Spinal cord (tissue), 10 donors: Measurements from ENCODE around the gene USP47. TPM values are rescaled to one million over a fixed set of nuclear protein-coding genes. Genes with fewer than 3 reads are reported as not detected.
A peak's percentile ranks its signal among the peaks of the same experiment; 100 is the strongest.
"Not testable (repeated sequence)": the region's sequence is repeated elsewhere in the genome, so short reads cannot be mapped to it uniquely, and the experiment has no call there.

Source experiments
- DNase-seq, 6 donors: peaks; one replicate each; pipeline versions ENCODE4 v3.0.0 to v3.0.0-alpha.2; 2013 to 2015; ENCODE audit warnings: low spot score in 6 of 6, low read depth in 4 of 6
- H3K27ac ChIP-seq: one replicate; pipeline ENCODE4 v1.5.1; 2013; ENCODE audit warnings: low read depth, low read length, control low read depth
- H3K27me3 ChIP-seq: one replicate; pipeline ENCODE4 v1.6.1; 2013; ENCODE audit warnings: low read length; ENCODE audit not compliant: control insufficient read depth, insufficient read depth
- H3K36me3 ChIP-seq: one replicate; pipeline ENCODE4 v1.6.1; 2013; ENCODE audit warnings: low read length; ENCODE audit not compliant: control insufficient read depth, insufficient read depth
- H3K4me1 ChIP-seq: one replicate; pipeline ENCODE4 v1.6.1; 2013; ENCODE audit warnings: low read length; ENCODE audit not compliant: control insufficient read depth, insufficient read depth
- H3K4me3 ChIP-seq: one replicate; pipeline ENCODE4 v1.5.1; 2013; ENCODE audit warnings: low read depth, low read length, control low read depth
- H3K9me3 ChIP-seq: one replicate; pipeline ENCODE4 v1.6.1; 2013; ENCODE audit warnings: low read length; ENCODE audit not compliant: control insufficient read depth, insufficient read depth
- WGBS: methylation state at CpG from one replicate; pipeline ENCODE4 v1.1.5; 2013; ENCODE audit warnings: missing lambda C conversion rate; ENCODE audit not compliant: insufficient coverage; 5-methylcytosine and 5-hydroxymethylcytosine counted together
- polyA plus RNA-seq, 2 donors: library from polyadenylated mRNA; unstranded; fragments of 120-200 nt; gene quantifications; one replicate each; pipeline ENCODE4 v1.2.1, GENCODE V29; 2013; ENCODE audit not compliant: insufficient read length in 2 of 2
- total RNA-seq, 2 donors: library from RNA; depleted of rRNA in 1 of 2; stranded (reverse); fragments of 120-200 nt in 1 of 2; fragments of >200 nt in 1 of 2; gene quantifications; one replicate each; pipeline versions ENCODE4 v1.2.3 to v1.2.4, GENCODE V29; 2013 to 2014
- donor health status: healthy.

USP47 gene
- total and polyA plus RNA-seq, 4 donors, result 74.2 to 119 (median 90.2) TPM

DNA sequence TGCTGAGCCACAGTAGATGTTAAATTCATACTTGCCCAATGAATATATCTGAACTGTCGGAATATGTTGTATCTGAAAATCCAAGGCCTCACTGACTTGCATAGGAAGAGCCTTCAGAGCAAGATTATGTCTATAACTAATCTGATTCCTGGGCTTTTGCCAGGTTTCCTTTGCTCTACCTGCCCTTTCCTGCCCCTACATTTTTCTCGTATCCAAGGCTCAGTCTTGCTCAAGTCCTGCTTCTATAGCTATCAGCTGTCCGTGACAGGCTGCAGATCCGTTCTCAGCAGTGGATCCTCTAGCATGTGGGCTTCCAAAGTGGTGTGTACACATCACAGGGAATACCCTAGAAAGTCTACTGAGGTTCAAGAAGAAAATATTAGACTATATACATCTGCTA is 18.8 kb upstream of the USP47 start:
- no peaks in the 10 kb centered on the region for H3K36me3 ChIP-seq
- no peak overlapping the region for H3K4me3 ChIP-seq
- DNase-seq, result no peak
- H3K9me3 ChIP-seq, result no peaks in the 10 kb centered on the region
- H3K4me1 ChIP-seq, result no peaks in the 10 kb centered on the region
- WGBS, result 97% methylated on average over 3 of the region's 4 CpGs
- no peaks in the 10 kb centered on the region for H3K27me3 ChIP-seq
- no peak overlapping the region for H3K27ac ChIP-seq

GRCh38 chr11:11826260-11826659 is 15.5 kb upstream of the USP47 start:
- no peak overlapping the region for H3K4me3 ChIP-seq
- H3K4me1 ChIP-seq, result no peaks in the 10 kb centered on the region
- H3K27me3 ChIP-seq, result no peaks in the 10 kb centered on the region
- H3K36me3 ChIP-seq, result no peaks in the 10 kb centered on the region
- no peak for DNase-seq
- no peaks in the 10 kb centered on the region for H3K9me3 ChIP-seq
- H3K27ac ChIP-seq, result no peak overlapping the region
- WGBS, result no CpG with 5 or more reads among the region's 1 CpG

- WGBS, result no CpG with 5 or more reads among the region's 7 CpGs
- H3K9me3 ChIP-seq, result no peaks in the 10 kb centered on the region
- H3K27ac ChIP-seq, result no peak overlapping the region
- no peaks in the 10 kb centered on the region for H3K4me1 ChIP-seq
- no peaks in the 10 kb centered on the region for H3K36me3 ChIP-seq
- H3K27me3 ChIP-seq, result no peaks in the 10 kb centered on the region
- DNase-seq, result no peak
- H3K4me3 ChIP-seq, result no peak overlapping the region
These were observed 14.5 kb upstream of the USP47 start for GRCh38 chr11:11827272-11827671.

DNA sequence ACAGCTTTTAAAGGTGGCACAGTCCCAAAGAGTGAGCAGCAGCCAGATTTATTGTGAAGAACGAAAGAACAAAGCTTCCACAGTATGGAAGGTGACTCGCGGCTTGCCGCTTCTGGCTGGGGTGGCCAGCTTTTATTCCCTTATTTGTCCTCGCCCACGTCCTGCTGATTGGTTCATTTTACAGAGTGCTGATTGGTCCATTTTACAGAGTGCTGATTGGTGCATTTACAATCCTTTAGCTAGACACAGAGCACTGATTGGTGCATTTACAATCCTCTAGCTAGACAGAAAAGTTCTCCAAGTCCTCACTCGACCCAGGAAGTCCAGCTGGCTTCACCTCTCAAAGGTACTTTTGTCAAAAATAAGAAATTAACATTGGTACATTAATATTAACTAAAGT is 10.4 kb upstream of the USP47 start:
- H3K27ac ChIP-seq, H3K4me1 ChIP-seq, H3K9me3 ChIP-seq, H3K27me3 ChIP-seq, H3K4me3 ChIP-seq, H3K36me3 ChIP-seq, DNase-seq: not testable (repeated sequence)
- WGBS, result 88% methylated on average over 4 of the region's 7 CpGs

DNA sequence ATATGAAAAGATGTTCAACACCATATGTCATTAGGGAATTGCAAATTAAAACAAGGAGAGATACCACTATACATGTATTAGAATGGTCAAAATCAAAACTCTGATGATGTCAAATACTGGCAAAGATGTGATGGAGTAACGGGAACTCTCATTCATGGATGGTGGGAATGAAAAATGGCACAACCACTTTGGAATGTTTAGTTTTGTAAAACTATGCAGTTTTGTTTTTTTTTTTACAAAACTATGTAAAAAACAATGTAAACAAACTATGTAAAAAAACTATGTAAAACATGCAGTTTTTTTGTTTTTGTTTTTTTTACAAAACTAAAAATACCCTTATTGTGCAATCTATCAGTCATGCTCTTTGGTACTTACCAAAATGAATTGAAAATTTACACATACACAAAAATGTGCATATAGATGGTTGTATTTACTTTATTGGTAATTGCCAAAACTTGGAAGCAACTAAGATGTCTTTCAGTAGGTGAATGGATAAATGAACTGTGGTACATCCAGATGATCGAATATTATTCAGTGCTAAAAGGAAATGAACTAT is 5.0 kb upstream of the USP47 start:
- H3K27ac ChIP-seq, result no peak overlapping the region
- no CpG with 5 or more reads among the region's 2 CpGs for WGBS
- no peak for DNase-seq

GRCh38 chr11:11839718-11840117 is 2.1 kb upstream of the USP47 start:
- no peak overlapping the region for H3K4me3 ChIP-seq

More for the DNA sequence above, 5.0 kb upstream of the USP47 start:
- Histone ChIP-seq H3K4me1 (peaks cover 7% of the 10 kb centered on the region), H3K4me3 (no peak overlapping the region), H3K9me3 (no peaks in the 10 kb centered on the region), H3K27me3 (no peaks in the 10 kb centered on the region), H3K36me3 (no peaks in the 10 kb centered on the region)

DNA sequence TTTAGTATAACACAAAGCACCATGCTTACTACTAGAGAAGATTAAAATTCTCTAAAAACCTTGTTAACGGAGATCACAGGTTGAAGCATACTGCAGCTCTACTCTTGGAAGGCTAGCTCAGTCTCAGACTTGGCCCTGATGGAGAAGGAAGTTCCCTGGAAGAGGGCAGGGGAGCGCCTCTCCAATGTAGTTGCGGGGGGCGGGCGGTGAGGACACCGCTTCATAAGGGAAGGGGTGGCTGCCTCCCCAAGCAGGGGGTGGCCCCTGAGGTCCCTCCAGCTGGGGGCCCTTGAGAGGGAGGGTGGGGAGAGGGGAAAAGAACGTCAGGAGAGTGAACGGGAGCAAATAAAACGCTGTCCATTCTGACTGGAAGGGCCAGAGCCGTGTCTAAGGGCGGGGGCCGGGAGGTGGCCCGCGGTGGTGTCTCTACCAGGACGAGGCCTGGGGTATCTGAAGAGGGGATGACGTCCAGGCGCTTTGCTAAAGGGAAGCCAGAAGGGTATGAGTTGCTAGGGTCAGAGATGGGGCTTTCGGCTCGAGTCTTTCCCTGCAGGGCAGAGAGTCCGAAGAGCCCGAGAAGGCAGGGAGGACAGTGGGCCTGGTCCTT is 553 bp upstream of the USP47 start:
- WGBS, result under 1% methylated on average over 20 of the region's 21 CpGs
- H3K9me3 ChIP-seq, result no peaks in the 10 kb centered on the region
- H3K4me3 ChIP-seq, result peak overlapping the region; percentile 80
- no peaks in the 10 kb centered on the region for H3K36me3 ChIP-seq
- peak overlapping the region; percentile 99 for H3K27ac ChIP-seq
- H3K27me3 ChIP-seq, result no peaks in the 10 kb centered on the region
- DNase-seq, result peak; percentile 15 to 74 (median 34)
- H3K4me1 ChIP-seq, result peaks cover 7% of the 10 kb centered on the region

More at GRCh38 chr11:11839718-11840117, 2.1 kb upstream of the USP47 start:
- no peaks in the 10 kb centered on the region for H3K36me3 ChIP-seq
- DNase-seq, result no peak
- peaks cover 7% of the 10 kb centered on the region for H3K4me1 ChIP-seq
- H3K9me3 ChIP-seq, result no peaks in the 10 kb centered on the region
- H3K27me3 ChIP-seq, result no peaks in the 10 kb centered on the region
- no peak overlapping the region for H3K27ac ChIP-seq

GRCh38 chr11:11842421-11843008 is 743 bp downstream of the USP47 start:
- Histone ChIP-seq H3K27me3 (no peaks in the 10 kb centered on the region), H3K4me3 (peak overlapping the region; percentile 80), H3K27ac (peak overlapping the region; percentile 99), H3K4me1 (peaks cover 7% of the 10 kb centered on the region), H3K36me3 (no peaks in the 10 kb centered on the region), H3K9me3 (no peaks in the 10 kb centered on the region)
- peak; percentile 32 to 85 (median 66) for DNase-seq
- 0% methylated on average over 11 of the region's 18 CpGs for WGBS

DNA sequence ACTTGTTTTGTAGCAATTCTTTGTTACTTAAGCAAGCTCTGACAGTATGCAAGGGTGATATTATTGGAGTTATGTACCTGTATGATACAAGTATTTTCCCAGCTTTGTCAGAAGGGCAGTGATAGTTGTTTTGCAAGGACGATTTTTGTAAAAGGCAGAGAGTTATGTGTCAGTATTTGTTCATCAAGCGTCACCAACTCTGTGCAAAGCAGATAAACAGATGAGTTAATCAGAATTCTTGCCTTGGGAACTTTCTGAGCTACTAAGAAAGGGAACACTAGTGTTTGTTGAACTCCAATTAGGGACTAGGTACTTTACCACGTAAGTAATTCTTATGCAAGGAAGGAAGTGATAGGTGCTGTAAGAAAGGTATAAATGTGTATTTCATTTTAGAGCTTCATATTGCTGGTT is 1.4 kb downstream of the USP47 start:
- no peaks in the 10 kb centered on the region for H3K36me3 ChIP-seq
- no peaks in the 10 kb centered on the region for H3K9me3 ChIP-seq
- WGBS, result 4% methylated on average over 2 of the region's 3 CpGs
- no peaks in the 10 kb centered on the region for H3K27me3 ChIP-seq
- peaks cover 7% of the 10 kb centered on the region for H3K4me1 ChIP-seq
- peak overlapping the region; percentile 99 for H3K27ac ChIP-seq
- peak in 4 of 6 donors; percentile 17 to 38 (median 22) for DNase-seq
- peak overlapping the region; percentile 80 for H3K4me3 ChIP-seq

DNA sequence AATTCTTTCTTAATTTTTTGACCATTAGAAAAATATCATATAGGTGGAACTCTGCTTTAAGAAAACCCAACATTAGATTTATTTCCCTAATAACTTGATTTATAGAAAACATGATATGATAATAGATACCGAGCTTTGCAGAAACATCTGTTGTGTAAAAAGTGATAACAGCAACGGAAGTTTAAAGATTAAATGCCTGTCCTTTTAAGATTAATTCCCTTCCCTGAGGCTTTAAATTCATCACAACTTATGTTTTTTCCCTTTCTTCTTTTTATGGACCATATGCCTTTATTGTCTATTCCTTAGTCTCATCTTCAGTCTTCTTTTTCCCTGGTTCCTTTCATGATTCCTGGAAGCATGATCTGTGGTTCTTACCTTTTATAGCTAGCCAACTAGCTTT is 1.9 kb downstream of the USP47 start:
- Histone ChIP-seq H3K36me3 (no peaks in the 10 kb centered on the region), H3K27ac (peak overlapping the region; percentile 99), H3K27me3 (no peaks in the 10 kb centered on the region), H3K4me3 (peak overlapping the region; percentile 80), H3K9me3 (no peaks in the 10 kb centered on the region), H3K4me1 (peaks cover 7% of the 10 kb centered on the region)
- WGBS, result no CpG with 5 or more reads among the region's 2 CpGs
- no peak for DNase-seq
